ENCODE data around the gene SZRD1. TPM values are rescaled to one million over a fixed set of nuclear protein-coding genes. Genes with fewer than 3 reads are reported as not detected.

Gene SZRD1
- total and polyA plus RNA-seq, 2 of the 4 experiments (the other 2 are of a cell fraction), result 119 to 149 TPM

- ChIA-PET CTCF (interaction anchor here (1.3 kb wide), 1 partner anchor 9 kb away, joined by 4 read pairs; no protein-coding TSS in a partner anchor), POLR2A (ENCODE audit: unreplicated experiment) (interaction anchor here (0.5 kb wide), 1 partner anchor 87 kb away, joined by 8 read pairs; no protein-coding TSS in a partner anchor)
- H2AK9ac ChIP-seq (replicated peaks; ENCODE audit: low read depth, low read length, poor library complexity), result no peak overlapping the region
- peak overlapping the region; percentile 58 for H2AFZ ChIP-seq (replicated peaks; ENCODE audit: low read length, poor library complexity)
- H3K4me3 ChIP-seq (ENCODE audit: insufficient read depth, low read depth, low read length), result no peak overlapping the region
- H3K18ac ChIP-seq (ENCODE audit: low read depth, low read length), result no peak overlapping the region
- H3K27ac ChIP-seq (ENCODE audit: insufficient read depth, low read length), result no peak overlapping the region
- no peak overlapping the region for H3K4ac ChIP-seq (ENCODE audit: low read depth, low read length)
- no peak overlapping the region for H2BK20ac ChIP-seq (ENCODE audit: low read depth, low read length)
- H3K4me1 ChIP-seq (ENCODE audit: control insufficient read depth, insufficient read depth, low read length), result no peaks in the 10 kb centered on the region
- H3K9ac ChIP-seq (ENCODE audit: low read depth, low read length), result no peak overlapping the region
- intact Hi-C loops (cut with micrococcal nuclease) (no loop called here), in situ Hi-C loops (cut with MboI; ENCODE audit: low sequenced_read_pairs) (no loop called here), dilution Hi-C loops (cut with HindIII; ENCODE audit: low sequenced_read_pairs, unreplicated experiment) (no loop called here)
- H3K9me1 ChIP-seq (ENCODE audit: insufficient read depth, low read length), result no peaks in the 10 kb centered on the region
- H3K36me3 ChIP-seq (ENCODE audit: control insufficient read depth, insufficient read depth, low read length), result no peaks in the 10 kb centered on the region
- no peak overlapping the region for H4K5ac ChIP-seq (ENCODE audit: low read depth, low read length)
- H3K14ac ChIP-seq (replicated peaks; ENCODE audit: low read depth, low read length), result no peak overlapping the region
- no peak overlapping the region for H3K23ac ChIP-seq (ENCODE audit: low read depth, low read length)
- no peak overlapping the region for H2BK120ac ChIP-seq (ENCODE audit: low read depth, low read length)
- no peak overlapping the region for H4K91ac ChIP-seq (ENCODE audit: insufficient read depth, low read depth, low read length)
- no peak overlapping the region for H2BK5ac ChIP-seq (ENCODE audit: low read depth, low read length, poor library complexity, severe bottlenecking)
- TF ChIP-seq BHLHE40 (IDR thresholded peaks at IDR 0.05; ENCODE audit: low read depth, low read length) (no peak), POLR2A (IDR thresholded peaks at IDR 0.05; ENCODE audit: low read depth, low read length) (no peak), NFE2L2 (IDR thresholded peaks at IDR 0.05; ENCODE audit: low read depth, low read length) (no peak), MXI1 (IDR thresholded peaks at IDR 0.05; ENCODE audit: borderline replicate concordance, low read depth, low read length) (no peak), MAZ (IDR thresholded peaks at IDR 0.05; ENCODE audit: borderline replicate concordance, low read depth, low read length) (no peak), ELK1 (IDR thresholded peaks at IDR 0.05; ENCODE audit: borderline replicate concordance, low read depth, low read length) (no peak), SMC3 (IDR thresholded peaks at IDR 0.05; ENCODE audit: low read depth, low read length) (no peak), CHD1 (IDR thresholded peaks at IDR 0.05; ENCODE audit: low read depth, low read length) (no peak), MAFK (IDR thresholded peaks at IDR 0.05; ENCODE audit: low read depth, low read length) (no peak), CEBPB (IDR thresholded peaks at IDR 0.05; ENCODE audit: low read depth, low read length) (no peak), RFX5 (IDR thresholded peaks at IDR 0.05; ENCODE audit: low read depth, low read length) (no peak), RCOR1 (IDR thresholded peaks at IDR 0.05; ENCODE audit: insufficient replicate concordance, low read length) (no peak), CTCF (conservative IDR thresholded peaks at IDR 0.05; ENCODE audit: low read depth, low read length) (no peak), FOS (IDR thresholded peaks at IDR 0.05; ENCODE audit: low read depth, low read length) (no peak)
- TF ChIP-seq, protein P1, sequence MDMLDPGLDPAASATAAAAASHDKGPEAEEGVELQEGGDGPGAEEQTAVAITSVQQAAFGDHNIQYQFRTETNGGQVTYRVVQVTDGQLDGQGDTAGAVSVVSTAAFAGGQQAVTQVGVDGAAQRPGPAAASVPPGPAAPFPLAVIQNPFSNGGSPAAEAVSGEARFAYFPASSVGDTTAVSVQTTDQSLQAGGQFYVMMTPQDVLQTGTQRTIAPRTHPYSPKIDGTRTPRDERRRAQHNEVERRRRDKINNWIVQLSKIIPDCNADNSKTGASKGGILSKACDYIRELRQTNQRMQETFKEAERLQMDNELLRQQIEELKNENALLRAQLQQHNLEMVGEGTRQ (IDR thresholded peaks at IDR 0.05; ENCODE audit: low read depth, low read length), result no peak
- no peaks in the 10 kb centered on the region for H3K9me3 ChIP-seq (ENCODE audit: control insufficient read depth, insufficient read depth, low read length)
- H3K27me3 ChIP-seq (ENCODE audit: control insufficient read depth, insufficient read depth, low read length), result peaks cover 4% of the 10 kb centered on the region
- H2AK5ac ChIP-seq (ENCODE audit: low read depth, low read length), result no peak overlapping the region
- WGBS, 2 experiments (ENCODE audit: extremely low coverage in 2 of 2, insufficient read length in 1 of 2), result no CpG with 5 or more reads among the region's 3 CpGs
- ATAC-seq (ENCODE audit: low read depth) (no peak), DNase-seq (no peak)
- H3K79me1 ChIP-seq (ENCODE audit: low read depth in 1 of 2, low read length in 2 of 2), result no peaks in the 10 kb centered on the region
- H3K56ac ChIP-seq (ENCODE audit: extremely low read depth, insufficient read depth, low read length), result no peak overlapping the region
- no peak overlapping the region for H2BK15ac ChIP-seq (ENCODE audit: low read depth, low read length)
- no TSS peak for BruUV-seq (replicated peaks)
- H4K8ac ChIP-seq (ENCODE audit: low read depth in 2 of 2, low read length in 2 of 2), result no peak overlapping the region
- H3K4me2 ChIP-seq (ENCODE audit: low read depth, low read length), result no peak overlapping the region
- no peaks in the 10 kb centered on the region for H4K20me1 ChIP-seq (ENCODE audit: insufficient read depth, low read length)
Observed at GRCh38 chr1:16430606-16431005, 63.6 kb downstream of the SZRD1 start.

Measured in IMR-90 (cell line).